GM21447 (cell line): ENCODE measurements around the gene SH2D2A.

ENCODE experiments used
- ATAC-seq: cut with Tn5 transposase; IDR thresholded peaks from one replicate; pipeline ENCODE4 v1.9.1; 2021; ENCODE audit not compliant: unreplicated experiment

The SH2D2A gene

DNA sequence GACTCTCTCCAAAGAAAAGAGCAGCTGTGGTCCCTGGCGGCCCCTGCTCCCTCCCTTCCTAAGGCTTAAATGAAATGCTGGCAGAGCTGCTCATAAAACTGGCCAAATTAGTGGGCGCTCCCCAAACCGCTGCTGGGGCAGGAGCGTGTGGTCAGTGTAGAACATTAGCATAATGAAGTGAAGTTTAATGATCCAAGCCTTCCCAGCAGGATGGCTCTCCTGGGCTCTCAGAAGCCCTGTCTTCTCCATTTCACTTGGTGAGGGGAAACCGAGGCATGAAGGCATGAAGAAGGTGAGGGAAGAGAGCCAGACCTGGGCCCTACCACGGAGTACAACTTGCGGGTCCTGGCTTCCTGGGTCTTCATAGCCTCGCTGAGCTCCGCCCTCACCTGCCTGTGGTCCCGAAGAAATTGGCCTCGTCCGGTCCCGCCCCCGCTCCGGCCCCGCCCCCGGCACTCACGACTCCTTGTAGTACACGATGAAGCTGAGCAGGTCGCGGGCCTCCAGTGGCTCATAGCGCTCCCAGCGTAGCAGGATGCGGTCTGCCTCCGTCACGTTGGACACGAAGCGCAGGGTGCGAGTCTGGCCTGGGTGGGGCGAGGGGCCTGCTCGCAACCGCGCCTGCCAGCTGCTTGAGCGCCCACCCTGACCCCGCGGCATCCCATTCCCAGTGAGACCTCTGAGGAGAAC is 32.0 kb upstream of the SH2D2A start:
- ATAC-seq = no peak

DNA sequence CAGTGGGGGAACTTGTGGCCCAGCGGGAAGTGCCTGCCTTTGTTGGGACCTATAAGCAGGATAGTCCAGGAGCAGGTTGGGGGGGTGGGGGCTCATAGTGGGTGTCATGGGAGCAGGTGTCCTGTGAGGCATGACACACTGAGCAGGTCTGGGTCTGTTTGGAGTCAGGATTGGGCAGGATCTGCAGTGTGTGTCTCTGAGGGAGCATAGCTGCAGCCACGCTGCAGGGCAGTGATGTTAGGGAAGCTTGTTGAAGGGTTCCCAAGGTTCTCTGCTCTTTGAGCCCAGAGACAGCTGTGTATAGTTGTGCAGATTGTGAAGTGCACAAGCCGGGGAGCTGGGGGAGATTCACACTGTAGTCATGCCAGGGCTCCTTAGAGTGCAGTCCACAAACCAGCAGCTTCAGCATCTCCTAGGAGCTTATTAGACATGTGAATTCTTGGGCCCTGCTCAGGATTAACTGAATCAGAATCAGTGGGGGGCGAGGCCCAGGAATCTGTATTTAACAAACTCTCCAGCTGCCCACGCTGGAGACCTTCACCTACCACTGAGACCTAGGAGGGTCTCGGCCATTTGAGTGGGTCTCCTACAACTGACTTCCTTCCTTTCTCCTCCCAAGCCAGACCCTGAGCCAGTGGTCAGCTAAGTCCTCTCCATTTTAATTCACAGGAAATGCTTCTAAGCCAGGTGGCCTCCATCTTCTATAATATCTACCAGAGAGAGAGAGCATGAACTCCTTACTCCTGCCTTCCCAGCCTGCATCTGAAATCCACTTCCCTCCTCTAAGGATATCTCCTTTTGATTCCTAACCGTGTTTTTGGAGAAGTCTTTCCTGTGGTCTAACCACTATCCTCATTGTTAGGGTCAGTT is 31.2 kb upstream of the SH2D2A start:
- ATAC-seq = no peak

DNA sequence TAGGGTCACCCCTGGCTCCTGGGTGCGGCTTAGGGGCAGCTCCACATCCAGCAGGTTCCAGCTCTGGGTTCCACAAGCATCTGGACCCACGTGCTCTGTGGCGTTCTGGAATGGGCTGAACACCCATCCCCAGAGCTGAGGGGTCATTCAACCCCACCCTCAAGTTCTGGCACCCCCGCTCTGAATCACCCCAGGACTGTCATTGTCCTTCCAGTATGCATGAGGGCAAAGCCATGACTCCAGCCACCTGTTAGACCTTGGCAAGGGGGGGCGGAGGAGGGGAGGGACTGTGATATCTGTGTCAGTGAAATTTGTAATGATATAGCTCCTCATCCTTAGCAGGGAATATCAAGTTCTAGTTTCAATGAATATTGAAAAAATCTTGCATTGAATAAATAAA is 30.0 kb upstream of the SH2D2A start:
- no peak for ATAC-seq

DNA sequence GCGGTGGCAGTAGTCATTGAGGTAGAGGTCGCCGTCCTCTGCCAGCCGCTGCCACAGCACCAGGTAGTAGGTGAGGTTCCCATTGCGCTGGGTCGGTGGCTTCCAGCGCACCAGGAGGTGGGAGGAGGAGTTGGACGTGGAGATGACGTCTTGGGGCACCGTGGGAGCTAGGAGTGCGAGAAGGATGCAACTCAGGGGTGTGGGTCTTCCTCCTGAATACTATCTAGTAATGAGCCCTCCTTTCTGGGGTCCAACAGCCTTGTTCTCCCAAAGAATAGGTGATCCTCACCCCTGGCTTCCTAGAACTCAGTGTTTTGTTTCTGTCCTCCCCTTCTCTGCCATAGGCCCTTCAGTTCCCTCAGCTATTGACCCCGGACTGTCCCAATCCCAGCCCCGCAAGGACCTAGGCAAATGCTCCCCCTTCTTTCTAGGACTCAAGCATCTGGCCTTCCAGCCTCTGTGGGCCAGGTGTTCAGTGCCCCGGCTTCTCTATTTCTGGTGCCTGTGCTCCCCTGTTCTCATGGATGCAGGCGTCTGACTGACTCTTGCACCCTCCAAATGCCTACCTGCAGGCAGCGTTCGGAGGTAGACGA is 29.4 kb upstream of the SH2D2A start:
- no peak for ATAC-seq

DNA sequence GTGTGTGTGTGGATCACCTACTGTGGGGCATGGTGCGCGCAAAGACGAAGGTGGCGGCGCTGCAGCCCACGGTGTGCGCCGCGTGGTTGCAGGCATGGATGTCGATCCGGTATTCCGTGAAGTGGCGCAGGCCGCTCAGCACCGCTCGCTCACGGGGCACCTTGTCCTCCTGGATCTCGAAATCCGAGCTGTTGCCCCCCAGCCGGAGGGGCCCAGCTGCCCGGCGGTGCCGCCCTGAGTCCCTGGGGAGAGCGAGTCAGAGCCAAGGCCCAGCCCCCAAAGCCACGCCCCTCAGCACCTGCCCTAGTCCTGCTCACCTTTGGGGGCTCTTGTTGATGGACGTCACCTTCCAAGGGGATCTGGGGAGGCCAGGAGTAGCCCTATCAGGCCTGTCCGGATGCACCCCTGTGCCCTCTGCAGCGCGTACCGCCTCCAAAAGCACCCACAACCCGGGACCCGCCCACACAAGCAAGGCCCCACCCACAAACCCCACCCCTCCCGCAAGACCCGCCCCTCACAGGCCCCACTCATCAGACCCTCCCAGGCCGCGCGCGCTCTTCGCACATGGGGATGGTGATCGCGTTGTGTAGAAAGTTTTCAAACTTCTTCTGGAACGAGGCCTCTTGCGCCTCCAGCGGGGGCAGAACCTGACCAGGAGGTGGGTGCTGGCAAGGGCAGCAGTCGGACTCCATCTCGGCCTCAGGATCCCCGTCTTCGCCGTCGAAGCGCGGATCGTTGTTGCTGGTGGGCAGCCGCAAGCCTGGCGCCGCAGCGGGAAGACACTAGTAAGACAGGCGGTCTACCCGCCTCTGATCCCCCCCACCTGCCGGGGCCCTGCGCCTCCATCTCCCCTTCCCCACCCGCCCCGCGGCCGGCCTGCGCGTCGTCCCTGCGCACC is 28.7 kb upstream of the SH2D2A start:
- no peak for ATAC-seq

DNA sequence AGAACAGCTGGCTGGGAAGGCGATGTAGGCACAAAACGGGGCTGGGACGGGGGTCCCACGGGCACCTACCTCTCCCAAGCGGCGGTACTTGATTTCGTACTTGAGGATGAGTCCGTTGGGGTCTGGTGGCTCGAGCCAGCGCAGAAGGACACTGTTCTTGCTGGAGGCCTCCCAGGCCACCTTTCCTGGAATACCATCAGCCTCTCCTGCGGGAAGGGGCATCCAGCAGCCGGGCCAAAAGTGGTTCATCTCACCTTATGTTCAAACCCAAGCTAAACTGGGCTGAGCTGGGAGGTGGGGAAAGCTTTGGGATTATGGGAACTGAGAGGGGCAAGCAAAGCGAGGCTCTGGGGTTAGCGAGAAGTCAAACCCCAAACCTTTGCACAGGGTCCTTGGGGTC is 28.0 kb upstream of the SH2D2A start:
- no peak for ATAC-seq

DNA sequence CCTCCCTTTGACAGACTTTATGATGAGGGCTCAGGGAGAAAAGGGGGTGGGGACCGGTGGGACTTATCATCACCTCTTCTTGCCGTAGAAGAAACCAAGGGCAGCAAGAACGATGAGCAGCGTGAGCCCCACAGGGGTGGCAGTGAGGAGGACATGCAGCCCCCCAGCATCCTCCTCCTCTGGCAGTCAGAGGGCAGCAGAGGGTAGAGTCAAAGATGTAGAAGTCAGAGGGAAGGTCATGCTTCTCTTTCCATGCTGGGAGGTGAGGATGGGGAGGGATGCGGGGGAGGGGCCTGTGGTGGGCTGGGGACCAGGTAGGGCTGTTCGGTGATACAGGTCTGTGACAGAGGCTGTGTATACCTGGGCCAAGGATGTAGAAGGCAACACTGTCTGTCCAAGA is 27.5 kb upstream of the SH2D2A start:
- no peak for ATAC-seq

DNA sequence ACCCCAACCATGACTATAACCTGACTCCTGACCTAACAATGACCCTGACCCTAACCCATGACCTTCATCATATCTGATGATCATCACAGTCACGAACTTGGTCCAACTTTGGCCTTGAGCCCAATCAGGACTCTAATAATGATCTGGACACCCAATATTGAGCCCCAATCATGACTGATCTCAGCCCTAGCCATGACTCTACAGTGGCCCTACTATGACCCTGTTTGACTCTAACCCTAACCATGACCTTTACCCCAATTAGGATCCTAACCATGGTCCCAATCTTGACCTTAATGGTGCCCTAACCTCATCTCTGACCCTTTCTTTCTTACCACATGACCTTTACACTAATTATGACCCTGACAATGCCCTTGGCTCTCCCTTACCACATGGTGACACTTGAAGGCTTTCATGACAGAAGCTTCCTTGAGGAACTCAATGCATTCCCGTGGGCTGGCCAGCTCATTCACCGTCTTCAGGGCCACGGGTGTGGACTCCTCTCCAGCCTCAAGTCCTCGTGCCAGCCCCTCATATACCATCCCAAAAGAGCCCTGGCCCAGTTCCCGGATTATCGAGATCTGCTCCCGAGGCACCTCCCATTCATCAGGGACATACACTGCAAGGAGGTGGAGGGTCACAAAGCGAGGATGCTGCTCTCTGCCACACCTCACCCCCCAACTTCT is 26.1 kb upstream of the SH2D2A start:
- ATAC-seq = no peak

DNA sequence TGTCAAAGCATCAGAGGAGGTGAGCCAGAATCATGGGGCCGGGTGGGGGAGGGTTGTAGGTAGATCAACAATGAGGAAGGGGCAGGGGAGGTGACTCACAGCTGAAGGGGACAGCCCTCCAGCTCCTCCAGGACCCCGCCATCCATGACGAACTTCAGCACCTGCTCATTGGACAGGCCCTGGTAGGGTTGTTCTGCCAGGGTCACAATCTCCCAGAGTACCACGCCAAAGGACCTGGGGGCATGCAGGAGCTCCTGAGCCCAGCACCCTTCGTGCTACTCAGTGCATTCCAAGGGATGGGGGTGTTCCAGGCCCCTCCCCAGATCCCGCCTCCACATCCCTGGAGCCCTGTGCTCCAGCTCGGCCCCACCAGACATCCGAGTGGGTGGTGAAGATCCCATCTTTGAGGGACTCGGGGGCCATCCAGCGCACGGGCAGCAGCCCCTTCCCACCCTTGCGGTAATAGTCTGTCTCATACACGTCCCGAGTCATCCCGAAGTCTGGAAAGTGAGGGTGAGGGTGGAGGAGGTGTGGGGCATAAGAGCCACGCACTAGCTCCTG is 24.7 kb upstream of the SH2D2A start:
- no peak for ATAC-seq

DNA sequence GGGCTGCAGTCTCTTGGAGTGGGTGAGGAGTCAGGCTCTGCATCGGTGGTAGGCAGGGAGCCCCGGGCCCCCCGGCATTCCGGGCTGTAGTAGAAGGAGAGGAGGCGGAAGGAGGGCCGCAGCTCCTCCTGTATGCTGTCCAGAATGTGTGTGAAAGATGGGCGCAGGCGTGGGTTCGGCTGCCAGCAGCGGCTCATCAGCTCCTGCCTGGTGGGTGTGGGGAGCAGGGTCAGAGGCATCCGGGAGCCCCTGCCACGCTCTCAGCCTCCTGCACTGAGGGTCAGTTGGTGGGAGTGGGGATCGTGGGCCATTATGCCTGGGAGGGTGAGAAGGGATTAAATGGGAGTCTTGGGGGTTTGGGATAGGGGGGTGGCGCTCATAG is 24.2 kb upstream of the SH2D2A start:
- ATAC-seq = no peak

DNA sequence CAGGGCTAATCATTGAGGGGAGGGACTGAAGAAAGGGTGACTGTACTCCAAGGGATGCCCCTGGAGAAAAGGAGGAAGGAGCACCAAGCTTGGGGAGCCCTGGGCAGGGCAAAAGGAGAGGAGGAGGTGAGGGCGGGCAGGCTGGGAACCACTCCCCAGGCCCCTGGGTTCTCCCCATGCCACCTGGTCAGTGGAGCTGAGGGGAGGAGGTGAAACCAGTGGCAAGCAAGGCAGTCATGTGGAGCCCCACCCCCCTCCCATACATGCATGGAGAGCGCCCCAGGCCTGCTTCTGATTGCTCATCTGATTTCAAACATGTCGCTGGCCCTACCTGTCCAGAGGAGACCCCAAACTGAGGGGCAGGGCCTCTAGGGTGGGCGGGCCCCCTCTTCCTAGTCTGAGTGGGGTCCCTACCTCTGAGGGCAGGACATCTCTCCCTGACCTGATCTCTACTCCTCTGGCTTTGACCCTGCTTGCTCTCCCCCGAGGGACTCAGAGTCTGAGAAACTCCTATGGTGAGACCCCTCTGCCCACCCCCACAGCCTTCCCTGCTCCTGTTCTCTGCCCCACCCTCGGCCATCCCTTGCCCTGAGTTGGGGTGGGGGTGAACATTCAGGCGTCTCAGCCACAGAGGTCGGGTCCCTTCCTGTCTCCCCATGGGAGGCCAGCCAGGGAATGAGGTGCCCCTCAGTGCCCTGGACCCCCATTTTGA is 23.7 kb upstream of the SH2D2A start:
- no peak for ATAC-seq

DNA sequence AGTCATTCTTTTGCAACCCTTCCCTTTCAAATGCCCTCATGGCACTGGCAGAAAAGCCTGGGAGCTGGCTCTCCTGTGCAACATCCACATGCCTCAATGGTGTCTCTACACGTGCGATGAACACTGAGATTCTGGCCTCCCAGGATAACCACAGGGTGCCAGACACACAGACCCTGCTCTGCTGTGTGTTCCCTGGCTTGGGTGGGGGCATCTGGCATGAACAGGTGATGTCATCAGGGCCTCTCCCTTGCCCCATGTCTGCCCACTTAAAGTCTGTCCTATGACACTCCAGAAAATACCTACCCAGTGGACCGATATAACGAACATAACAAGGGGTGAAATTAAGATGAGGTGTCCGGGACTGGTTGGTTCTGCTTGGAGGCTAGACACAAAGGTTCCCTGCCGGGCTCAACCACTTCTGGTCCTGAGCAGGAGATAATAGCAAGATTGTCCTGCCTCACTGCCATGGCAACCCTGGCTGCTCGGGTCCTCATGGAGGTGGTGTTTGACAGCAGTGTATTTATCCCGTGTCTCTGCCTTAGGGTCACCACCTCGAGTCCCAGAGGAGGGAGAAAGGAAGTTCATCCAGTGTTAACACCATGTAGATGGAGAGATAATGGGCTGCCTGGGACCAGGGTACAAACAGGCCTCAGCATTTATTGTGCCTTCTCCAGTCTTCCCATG is 22.9 kb upstream of the SH2D2A start:
- ATAC-seq = no peak

DNA sequence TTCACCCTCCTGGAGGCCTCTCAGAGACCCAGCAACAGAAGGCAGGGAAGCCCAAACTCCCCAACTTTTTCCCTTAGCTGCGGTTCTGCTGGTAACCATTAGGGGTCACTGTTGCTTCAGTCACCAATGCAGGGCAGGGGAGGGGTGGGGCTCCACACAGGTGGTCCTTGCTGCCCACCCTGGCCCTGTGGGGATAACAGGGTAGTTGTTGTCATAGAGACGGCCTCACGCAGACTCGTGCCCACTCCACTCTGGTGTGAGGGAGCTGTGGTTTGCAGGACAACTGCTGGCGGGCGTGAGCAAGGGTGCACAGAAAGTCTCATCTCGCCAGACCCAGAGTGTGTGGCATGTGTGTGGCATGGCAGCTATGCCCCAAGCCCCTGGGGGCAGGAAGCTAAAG is 22.3 kb upstream of the SH2D2A start:
- ATAC-seq = no peak

DNA sequence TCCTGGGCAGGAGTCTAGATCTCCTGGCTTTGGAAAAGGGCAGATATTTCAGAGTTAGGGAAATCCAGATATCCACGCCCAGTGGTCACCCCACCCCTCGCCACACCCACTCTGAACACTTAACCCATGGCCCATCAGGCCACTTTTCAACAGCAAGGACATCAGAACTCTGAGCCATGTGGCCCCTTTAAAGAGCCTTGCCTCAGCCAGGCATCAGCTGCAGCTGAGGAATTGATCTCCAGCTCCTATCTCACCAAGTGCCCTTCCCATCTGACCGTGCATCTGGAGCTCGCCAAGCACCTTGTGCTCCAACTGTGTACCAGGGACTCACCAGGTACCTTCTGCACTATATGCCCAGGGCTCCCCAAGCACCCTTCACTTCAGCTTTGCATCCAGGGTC is 20.2 kb upstream of the SH2D2A start:
- ATAC-seq = no peak

DNA sequence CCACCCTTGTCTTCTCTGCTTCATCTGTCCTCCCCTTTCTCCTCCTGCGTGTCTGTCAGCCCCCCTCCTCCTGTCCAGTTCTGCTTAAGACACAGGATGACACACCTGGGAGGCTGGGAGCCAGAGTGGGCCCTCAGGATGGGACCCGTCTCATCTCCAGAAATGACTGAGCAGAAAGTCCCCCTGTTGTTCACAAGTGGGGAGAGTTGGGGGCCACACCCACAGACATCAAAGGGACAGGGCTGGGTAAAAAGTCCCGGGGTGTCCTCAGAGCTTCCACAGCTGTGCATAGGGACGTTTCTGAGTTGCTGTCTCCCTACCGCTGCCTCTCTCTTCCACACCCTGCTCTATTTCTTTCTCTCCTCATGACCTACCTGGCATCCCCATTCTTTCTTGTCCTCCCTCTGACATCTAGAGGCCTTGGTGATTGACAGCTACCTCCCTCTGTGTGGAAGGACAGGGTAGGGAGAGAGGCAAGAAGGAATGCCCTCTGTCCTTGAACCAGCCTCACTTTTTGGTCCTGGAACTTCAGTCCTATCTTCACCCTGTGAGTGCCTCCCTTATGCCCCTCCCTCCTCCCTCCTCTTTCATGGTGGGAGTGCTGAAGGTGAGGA is 19.5 kb upstream of the SH2D2A start:
- no peak for ATAC-seq

DNA sequence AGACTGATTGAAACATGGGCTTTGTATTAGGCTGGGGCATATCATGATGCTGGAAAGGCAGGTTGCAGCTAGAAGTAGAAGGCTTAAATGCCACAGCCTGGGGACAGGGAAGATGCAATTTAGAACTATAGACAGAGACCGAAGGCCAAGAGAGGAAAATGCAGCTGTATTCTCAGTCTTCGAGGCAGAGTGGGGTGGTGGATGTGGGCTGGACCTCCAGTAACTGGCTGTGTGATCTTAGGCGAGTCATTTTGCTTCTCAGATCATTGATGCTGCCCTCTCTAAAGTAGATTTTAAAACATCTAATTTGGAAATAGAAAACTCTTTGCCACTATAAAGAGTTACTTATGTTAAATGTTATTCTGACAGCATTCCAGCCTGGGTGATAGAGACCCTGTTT is 17.7 kb upstream of the SH2D2A start:
- ATAC-seq = no peak

DNA sequence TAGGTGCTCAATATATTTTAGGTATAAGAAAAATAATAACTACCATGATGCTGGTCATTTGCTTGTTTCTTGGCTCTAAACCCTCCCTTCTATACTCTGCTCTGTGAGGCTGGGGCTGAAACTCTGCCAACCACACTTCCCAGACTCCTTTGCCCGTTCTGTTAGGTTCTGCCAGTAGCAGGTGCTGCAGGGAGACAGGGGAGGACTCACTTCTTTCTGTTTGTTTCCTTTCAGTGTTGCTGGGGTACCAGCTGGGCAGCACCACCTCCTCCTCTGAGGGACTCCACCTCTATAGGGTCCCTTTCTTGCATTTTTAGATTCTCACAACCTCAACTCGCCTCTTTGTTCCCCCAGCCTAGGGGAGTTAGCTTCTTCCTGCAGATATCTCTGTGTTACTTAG is 17.0 kb upstream of the SH2D2A start:
- ATAC-seq = no peak

DNA sequence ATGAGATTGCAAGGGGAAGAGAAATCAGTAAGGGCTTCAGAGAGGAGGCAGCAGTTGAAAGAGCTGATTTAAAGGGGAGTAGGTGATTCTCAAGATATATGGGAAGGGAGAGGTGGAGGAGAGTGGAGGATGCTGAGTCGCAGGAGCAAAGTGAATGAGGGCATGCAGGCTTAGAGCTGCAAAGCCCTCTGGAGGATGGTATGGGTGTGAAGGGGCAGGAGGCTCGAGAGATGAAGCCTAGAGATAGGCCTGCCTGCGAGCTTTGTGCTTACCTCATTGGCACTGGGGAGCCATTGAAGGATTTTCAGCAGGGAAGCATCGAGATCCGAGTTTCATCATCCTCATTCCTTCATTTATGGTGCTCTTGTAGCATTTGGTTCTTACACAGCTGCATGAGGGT is 15.8 kb upstream of the SH2D2A start:
- ATAC-seq = no peak
